T47D (cell line): Measurements from ENCODE around the gene SUN1.
"Not testable (repeated sequence)": the region's sequence is repeated elsewhere in the genome, so short reads cannot be mapped to it uniquely, and the experiment has no call there.

Experiments
- DNase-seq, 2 experiments: peaks; one replicate each; pipeline versions ENCODE4 v3.0.0 to v3.0.0-alpha.2; 2011 to 2012; ENCODE audit warnings: low read depth in 1 of 2, low spot score in 1 of 2
- JUND ChIP-seq: IDR thresholded peaks from 2 replicates; pipeline ENCODE4 v1.6.1; 2012; ENCODE audit warnings: low read depth
- in situ Hi-C: cut with HindIII; loops from 2 replicates; pipeline ENCODE4 v1.10.0; 2016; ENCODE audit warnings: low sequenced_read_pairs, low pct_unique_long_range_greater_than_20kb

SUN1 gene

DNA sequence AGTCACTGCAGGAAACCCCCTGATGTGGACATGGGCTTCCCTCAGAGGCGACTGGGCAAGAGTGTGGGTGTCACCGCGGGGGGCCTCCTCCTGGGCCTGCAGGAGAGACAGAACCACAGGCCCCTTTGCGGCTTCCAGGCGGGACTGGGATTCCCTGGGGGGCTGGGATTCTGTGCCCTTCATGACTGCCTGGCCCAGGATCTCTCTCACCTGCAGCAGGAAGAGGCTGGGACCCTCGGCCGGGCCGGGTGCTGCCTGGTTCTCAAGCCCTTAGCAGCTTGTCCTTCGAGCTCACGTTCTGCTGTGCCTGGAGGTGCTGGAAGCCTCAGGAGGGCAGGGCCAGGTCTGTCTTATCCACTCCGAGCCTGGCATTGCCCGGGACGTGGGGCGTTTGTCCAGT lies 11.8 kb downstream of the SUN1 start:
- TF ChIP-seq JUND = no peak
- DNase-seq = no peak

DNA sequence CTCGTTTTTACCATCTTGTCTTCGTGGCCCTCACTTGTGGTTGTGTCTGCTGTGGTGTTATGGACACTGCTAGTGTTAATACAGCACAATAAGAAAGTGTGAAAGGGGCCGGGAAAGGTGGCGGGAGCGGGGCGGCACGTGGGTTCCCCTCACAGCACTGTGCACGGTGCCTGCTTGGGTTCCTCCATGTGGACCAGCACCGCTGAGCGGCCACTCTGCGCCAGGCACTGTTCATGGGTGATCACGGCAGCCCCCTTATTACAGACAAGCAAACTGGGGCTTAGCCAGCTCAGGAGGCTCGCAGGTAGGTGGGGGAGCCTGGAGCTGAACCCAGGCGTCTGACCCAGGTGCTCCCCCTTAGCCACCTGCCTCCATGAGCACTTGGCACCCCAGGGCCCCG lies 12.2 kb downstream of the SUN1 start:
- DNase-seq = no peak
- TF ChIP-seq JUND = no peak
- in situ Hi-C loops = no loop called here

More for the DNA sequence above, 11.8 kb downstream of the SUN1 start:
- in situ Hi-C loops = no loop called here

DNA sequence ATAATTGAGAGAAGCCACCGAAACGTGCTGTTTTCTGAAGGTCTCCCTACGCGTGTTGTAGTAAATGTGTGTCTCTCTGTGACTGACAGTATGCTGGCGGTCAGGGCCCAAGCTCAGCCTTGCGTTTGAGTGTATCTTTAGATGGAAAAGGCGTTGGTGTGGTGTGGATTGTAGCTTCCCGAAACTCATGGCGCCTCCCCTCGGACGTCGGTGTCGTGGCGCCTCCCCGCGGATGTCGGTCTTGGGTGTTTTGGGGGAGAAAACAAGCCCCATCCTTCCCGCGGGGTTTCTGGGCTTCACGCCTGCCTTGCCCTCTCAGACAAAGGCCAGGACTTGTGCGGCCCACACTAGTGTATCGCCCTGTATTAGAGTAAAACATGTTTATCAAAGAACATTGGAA lies 12.8 kb downstream of the SUN1 start:
- in situ Hi-C loops = no loop called here
- no peak for DNase-seq
- TF ChIP-seq JUND = no peak

DNA sequence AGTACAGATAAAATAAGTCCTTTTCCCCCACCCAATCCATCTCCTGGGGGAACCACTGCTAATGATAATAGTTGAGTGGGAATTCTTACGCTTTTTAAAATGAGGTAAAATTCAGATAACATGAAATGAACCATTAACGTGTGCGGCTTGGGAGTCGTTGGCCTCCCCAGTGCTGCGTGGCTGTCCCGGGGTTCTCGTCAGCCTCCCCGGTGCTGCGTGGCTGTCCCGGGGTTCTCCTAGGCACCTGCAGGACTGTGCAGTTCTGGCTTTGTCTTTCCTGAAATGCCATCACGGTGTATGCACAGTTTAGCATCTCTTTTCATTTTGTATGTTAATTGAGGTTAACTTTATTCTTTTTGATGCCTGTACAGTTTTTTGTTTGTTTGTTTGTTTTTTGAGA lies 13.5 kb downstream of the SUN1 start:
- TF ChIP-seq JUND = no peak
- in situ Hi-C loops = no loop called here
- no peak for DNase-seq

DNA sequence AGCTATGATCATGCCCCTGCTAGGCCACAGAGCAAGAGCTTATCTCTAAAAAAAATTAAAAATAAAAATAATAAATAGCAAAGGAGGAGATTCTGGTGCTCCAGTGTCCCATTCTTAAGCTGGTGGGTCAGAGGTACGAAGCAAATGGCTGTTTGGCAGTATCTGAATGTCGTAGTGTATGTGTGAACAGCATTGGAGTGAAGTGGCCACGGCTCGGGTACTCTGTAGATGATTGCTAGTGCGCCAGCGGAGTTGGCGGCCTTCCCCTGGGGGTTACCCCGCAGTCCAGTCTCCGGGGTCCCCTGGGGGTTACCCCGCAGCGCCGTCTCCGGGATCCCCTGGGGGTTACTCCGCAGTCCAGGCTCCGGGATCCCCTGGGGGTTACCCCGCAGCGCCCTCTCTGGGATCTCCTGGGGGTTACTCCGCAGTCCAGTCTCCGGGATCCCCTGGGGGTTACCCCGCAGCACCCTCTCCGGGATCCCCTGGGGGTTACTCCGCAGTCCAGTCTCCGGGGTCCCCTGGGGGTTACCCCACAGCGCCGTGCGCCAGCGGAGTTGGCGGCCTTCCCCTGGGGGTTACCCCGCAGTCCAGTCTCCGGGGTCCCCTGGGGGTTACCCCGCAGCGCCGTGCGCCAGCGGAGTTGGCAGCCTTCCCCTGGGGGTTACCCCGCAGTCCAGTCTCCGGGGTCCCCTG lies 14.8 kb downstream of the SUN1 start:
- in situ Hi-C loops, DNase-seq: not testable (repeated sequence)

DNA sequence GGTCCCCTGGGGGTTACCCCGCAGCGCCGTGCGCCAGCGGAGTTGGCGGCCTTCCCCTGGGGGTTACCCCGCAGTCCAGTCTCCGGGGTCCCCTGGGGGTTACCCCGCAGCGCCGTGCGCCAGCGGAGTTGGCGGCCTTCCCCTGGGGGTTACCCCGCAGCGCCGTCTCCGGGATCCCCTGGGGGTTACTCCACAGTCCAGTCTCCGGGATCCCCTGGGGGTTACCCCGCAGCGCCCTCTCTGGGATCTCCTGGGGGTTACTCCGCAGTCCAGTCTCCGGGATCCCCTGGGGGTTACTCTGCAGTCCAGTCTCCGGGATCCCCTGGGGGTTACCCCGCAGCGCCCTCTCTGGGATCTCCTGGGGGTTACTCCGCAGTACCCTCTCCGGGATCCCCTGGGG lies 15.5 kb downstream of the SUN1 start:
- in situ Hi-C loops, DNase-seq: not testable (repeated sequence)

DNA sequence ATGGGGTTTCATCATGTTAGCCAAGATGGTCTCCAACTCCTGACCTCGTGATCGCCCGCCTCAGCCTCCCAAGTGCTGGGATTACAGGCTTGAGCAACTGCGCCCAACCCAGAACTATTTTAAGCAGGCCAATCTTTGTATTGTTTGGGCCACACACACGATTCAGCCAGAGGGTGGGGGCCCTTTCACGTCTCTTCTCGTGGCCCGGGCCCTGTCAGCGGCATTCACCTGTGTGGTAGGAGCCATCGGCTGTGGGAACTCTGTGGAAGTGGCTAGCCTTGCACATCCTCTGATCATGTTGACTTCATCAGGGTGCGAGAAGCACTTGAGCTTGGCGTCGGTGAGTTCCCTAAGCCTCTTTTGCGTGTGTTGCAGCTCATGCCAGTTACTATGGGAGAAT lies 16.9 kb downstream of the SUN1 start:
- no peak for DNase-seq
- in situ Hi-C loops = no loop called here
- TF ChIP-seq JUND = no peak

DNA sequence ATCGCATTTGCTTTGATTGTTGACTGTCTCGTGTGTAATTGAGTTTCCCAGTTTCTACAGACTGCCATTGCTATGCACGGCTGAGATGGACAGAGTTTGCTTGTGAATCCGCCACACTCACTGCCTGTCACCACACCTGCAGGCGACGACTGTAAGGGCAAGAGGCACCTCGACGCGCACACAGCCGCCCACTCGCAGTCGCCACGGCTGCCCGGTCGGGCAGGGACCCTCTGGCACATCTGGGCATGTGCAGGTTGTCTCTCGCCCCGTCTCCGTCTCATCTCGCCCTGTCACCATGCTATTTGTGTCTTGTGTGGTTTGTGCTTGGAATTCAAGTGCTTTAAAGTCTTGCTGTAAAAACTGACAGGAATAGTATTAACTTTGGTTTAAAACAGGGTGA lies 17.5 kb downstream of the SUN1 start:
- no peak for TF ChIP-seq JUND
- no peak for DNase-seq
- in situ Hi-C loops = no loop called here

DNA sequence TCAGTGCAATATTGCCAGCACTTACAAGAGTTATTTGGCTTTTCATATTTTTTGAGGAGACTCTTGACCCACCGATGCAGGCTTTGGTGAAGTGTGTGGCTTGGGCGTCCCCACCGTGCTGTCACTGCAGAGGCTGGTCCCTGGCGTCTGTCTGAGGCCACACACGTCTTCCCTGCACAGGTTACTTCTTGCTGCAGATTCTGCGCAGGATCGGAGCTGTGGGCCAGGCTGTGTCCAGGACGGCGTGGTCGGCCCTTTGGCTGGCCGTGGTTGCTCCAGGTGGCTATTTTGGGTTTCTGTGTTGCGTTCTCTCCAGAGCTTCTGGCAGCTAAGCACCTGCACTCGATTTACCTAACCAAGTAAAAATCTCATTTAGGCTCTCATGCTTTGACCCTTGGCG lies 18.9 kb downstream of the SUN1 start:
- in situ Hi-C loops = no loop called here
- TF ChIP-seq JUND = no peak
- DNase-seq = no peak

DNA sequence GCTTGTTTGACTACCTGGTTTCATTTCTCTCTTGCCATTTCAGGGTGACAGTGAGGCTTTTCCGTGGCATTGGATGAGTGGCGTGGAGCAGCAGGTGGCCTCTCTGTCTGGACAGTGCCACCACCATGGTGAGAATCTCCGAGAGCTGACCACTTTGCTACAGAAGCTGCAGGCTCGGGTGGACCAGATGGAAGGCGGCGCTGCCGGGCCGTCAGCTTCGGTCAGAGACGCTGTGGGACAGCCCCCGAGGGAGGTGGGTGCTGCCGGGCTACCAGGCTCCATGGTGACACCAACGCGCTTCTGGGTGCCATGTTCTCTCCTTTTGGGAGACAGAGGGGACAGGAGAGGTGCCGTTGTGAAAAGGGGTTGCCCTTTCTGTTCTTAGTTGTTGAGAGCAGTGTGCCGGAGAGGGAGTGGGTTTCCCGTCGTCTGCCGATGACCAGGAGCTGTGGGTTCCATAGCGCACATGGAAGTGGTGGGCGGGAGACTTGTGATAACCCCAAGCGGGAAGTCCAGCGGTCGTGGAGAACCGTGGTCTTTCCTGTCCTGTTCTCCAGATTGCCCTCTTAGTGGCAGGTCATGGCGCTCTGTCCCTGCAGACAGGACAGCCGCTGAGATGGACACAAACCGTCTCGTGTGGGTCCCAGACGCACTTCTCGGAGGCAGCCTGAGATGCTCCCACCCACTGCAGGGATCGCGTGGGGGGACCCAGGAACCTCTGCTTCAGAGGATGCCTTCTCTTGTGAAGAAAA lies 21.3 kb downstream of the SUN1 start:
- TF ChIP-seq JUND = no peak
- in situ Hi-C loops = no loop called here
- no peak for DNase-seq

DNA sequence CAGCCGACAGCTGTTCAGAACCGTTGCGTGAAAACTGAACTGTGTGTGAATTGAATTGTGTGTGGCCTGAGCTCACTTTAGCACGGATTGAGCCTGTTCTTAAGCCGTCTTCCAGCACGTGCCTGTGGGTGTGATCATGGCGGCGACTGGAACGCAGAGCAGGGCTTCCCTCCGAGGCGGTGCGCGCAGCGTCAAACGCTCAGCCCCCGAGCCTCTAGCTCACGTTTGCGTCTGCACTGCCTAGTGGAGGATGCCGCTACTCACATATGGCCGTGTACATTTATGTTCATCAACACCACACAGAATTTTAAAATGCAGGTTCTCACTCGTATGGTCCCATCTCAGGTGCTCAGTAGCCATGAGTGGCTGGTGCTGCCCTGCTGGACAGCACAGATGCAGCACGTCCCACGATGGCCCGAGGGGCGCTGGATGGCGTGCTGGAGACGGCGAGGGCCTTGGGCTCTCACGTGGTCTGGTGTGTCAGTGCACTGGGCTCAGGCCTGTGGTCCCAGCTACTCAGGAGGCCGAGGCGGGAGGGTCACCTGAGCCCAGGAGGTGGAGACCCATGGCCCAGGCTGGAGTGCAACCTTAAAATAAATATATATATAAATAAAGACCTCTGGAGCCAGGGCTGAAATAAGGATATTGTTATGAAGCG lies 22.0 kb downstream of the SUN1 start:
- DNase-seq = no peak
- in situ Hi-C loops = no loop called here
- TF ChIP-seq JUND = no peak

DNA sequence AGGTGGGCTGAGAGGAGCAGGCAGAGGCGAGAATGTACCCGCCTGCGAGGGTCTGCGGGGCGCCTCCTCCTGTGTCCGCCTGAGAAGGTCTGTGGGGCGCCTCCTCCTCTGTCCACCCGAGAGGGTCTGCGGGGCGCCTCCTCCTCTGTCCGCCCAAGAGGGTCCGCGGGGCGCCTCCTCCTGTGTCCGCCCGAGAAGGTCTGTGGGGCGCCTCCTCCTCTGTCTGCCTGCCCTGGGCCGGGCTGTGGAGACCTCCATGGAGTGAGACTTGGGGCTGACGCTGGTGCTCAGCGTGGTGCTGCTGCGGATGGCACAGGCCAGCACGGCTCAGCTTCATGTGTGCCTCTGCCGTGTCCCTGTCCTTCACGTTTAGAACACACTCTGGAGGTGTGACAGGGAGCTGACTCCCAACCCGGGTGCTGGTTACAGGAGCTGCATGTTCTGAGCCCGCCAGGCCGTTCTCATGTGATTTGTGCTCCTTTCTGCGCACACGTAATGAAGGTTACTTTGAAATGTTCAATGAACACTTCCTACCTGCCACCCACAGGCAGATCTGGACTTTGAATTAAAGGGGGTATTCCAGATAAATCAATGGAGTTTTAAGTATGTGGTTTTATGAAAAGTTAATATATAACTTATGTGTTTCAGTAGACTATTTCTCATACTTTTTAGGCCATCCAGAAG lies 23.6 kb downstream of the SUN1 start:
- in situ Hi-C loops = no loop called here
- no peak for TF ChIP-seq JUND
- DNase-seq = no peak
